LoVo (cell line): Measurements from ENCODE around the gene NKX3-2.

Source experiments
- DNase-seq: peaks from one replicate; pipeline ENCODE4 v3.0.0-alpha.2; 2016; ENCODE audit warnings: low spot score

NKX3-2 gene

GRCh38 chr4:13545394-13545808 lies 1.1 kb upstream of the NKX3-2 start:
- no peak for DNase-seq

GRCh38 chr4:13544606-13545393 lies 492 bp upstream of the NKX3-2 start:
- peak; percentile 87 for DNase-seq

- DNase-seq, result no peak
These were observed 1.1 kb downstream of the NKX3-2 start for GRCh38 chr4:13543032-13543838.

- no peak for DNase-seq
These were observed 1.7 kb downstream of the NKX3-2 start for GRCh38 chr4:13542577-13543031.

GRCh38 chr4:13541720-13542576 lies 2.4 kb downstream of the NKX3-2 start:
- DNase-seq, result no peak

GRCh38 chr4:13541176-13541604 lies 3.1 kb downstream of the NKX3-2 start:
- no peak for DNase-seq

- no peak for DNase-seq
These were observed 3.7 kb downstream of the NKX3-2 start for GRCh38 chr4:13540446-13541175.

- DNase-seq, result no peak
These were observed 4.5 kb downstream of the NKX3-2 start for GRCh38 chr4:13539619-13540445.

GRCh38 chr4:13539047-13539618 lies 5.2 kb downstream of the NKX3-2 start:
- DNase-seq, result no peak

- no peak for DNase-seq
These were observed 5.8 kb downstream of the NKX3-2 start for GRCh38 chr4:13538427-13538973.

- no peak for DNase-seq
These were observed 6.5 kb downstream of the NKX3-2 start for GRCh38 chr4:13537832-13538177.

- no peak for DNase-seq
These were observed 7.1 kb downstream of the NKX3-2 start for GRCh38 chr4:13537011-13537831.

GRCh38 chr4:13536607-13537006 lies 7.7 kb downstream of the NKX3-2 start:
- no peak for DNase-seq

GRCh38 chr4:13535708-13536361 lies 8.5 kb downstream of the NKX3-2 start:
- DNase-seq, result no peak

- no peak for DNase-seq
These were observed 9.2 kb downstream of the NKX3-2 start for GRCh38 chr4:13535118-13535517.

GRCh38 chr4:13534344-13535063 lies 9.8 kb downstream of the NKX3-2 start:
- no peak for DNase-seq

GRCh38 chr4:13533670-13534343 lies 10.5 kb downstream of the NKX3-2 start:
- DNase-seq, result no peak
